Right lobe of liver (tissue), 4 donors: ENCODE results near the gene FRMD4A.

ENCODE experiments used
- POLR2A ChIP-seq: fragments of 450-650 bp; IDR thresholded peaks from one replicate; pipeline ENCODE4 v1.6.1; 2017; ENCODE audit warnings: antibody characterized with exemption, mild to moderate bottlenecking
- TF ChIP-seq, protein P1 (sequence below), 4 donors: fragments of 200-600 bp in 3 of 4; fragments of 450-650 bp in 1 of 4; IDR thresholded peaks; one replicate each; pipeline versions ENCODE4 v1.5.1 to v1.8.0; 2016 to 2022; ENCODE audit warnings: antibody characterized with exemption in 4 of 4, mild to moderate bottlenecking in 2 of 4
- donor health status: DM: no; HTN: no; CAD: no.
- donor health status: DM: no; HTN: no; CAD: no.
- donor health status: DM: no; HTN: yes; CAD: no.

DNA sequence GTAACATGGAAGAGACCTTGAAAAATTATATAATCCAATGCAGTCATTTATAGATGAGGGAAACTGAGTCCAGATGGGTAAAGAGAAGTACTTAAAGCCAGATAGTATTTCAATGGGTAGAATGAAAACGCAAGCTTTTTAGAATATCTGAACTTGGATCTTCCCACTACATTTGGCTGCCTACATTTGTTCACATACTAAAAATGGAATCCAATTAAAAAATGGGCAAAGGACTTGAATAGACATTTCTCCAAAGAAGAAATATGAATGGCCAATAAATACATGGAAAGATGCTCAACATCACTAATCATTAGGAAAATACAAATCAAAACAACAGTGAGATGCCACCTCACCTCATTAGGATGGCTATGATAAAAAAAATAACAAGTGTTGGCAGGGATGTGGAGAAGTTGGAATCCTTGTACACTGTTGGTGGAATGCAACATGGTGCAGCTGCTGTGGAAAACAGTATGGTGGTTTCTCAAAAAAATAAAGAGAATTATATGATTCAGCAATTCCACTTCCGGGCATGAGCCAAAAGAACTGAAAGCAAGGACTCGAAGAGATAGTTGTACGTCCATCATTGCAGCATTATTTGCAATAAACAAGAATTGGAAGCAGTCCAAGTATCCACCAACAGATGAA is 188.0 kb downstream of the FRMD4A start:
- TF ChIP-seq, protein P1, sequence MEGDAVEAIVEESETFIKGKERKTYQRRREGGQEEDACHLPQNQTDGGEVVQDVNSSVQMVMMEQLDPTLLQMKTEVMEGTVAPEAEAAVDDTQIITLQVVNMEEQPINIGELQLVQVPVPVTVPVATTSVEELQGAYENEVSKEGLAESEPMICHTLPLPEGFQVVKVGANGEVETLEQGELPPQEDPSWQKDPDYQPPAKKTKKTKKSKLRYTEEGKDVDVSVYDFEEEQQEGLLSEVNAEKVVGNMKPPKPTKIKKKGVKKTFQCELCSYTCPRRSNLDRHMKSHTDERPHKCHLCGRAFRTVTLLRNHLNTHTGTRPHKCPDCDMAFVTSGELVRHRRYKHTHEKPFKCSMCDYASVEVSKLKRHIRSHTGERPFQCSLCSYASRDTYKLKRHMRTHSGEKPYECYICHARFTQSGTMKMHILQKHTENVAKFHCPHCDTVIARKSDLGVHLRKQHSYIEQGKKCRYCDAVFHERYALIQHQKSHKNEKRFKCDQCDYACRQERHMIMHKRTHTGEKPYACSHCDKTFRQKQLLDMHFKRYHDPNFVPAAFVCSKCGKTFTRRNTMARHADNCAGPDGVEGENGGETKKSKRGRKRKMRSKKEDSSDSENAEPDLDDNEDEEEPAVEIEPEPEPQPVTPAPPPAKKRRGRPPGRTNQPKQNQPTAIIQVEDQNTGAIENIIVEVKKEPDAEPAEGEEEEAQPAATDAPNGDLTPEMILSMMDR (IDR thresholded peaks at IDR 0.05): no peak
- TF ChIP-seq POLR2A: no peak
